CD4-positive, alpha-beta T cell treated with Interleukin-10 for 1 hour (primary cell): ENCODE data around the gene INPP5A.

Experiments used
- DNase-seq: peaks from one replicate; pipeline ENCODE4 v3.0.0-alpha.2; 2020

Gene INPP5A

DNA sequence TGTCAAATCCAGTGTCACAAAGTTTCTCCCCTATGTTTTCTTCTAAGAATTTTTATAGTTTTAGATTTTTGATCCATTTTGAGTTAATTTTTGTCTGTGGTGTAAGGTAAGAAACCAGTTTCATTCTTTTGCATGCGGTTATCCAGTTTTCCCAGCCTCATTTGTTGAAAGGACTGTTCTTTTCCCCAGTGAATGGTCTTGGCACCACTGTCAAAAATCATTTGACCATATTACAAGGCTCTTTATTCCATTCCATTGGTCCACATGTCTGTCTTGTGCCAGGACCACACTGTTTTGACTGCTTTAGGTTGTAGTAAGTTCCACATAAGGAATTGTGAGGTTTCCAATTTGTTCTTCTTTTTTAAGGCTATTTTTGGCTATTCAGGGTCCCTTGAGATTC lies 64.0 kb downstream of the INPP5A start:
- DNase-seq: no peak

DNA sequence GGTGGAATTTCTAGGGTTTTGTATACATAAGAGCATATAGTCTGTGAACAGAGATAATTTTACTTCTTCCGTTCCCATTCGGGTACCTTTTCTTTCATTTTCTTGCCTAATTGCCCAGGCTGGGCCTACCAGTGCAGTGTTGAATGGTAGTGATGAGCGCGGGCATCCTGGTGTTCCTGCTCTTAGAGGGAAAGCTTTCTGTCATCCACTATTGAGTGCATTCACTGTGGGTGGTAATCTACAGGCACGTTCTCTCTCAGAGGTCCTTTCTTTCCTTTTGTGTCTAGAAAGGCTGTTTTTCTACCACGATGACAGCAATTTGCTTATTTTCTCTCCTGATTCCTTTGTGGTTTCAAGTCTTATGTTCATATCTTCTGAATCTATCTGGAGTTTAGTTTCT lies 65.0 kb downstream of the INPP5A start:
- DNase-seq: no peak

DNA sequence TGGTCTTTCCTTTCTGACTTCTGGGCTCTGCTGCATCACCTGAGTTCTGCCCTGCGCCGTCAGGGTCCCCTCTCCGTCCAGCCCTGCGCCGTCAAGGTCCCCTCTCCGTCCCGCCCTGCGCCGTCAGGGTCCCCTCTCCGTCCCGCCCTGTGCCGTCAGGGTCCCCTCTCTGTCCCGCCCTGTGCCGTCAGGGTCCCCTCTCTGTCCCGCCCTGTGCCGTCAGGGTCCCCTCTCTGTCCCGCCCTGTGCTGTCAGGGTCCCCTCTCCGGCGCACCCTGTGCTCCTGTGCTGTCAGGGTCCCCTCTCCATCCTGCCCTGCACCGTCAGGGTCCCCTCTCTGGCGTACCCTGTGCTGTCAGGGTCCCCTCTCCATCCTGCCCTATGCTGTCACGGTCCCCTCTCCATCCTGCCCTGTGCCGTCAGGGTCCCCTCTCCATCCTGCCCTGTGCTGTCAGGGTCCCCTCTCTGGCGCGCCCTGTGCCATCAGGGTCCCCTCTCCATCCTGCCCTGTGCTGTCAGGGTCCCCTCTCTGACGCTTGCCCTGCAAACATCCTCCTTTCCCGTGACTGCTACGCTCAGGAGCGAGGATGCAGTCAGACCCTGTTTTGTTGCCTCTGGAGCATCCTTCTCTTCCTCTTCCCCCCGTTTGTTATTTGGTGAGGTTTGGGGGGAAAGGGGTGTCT lies 66.4 kb downstream of the INPP5A start:
- DNase-seq: no peak

DNA sequence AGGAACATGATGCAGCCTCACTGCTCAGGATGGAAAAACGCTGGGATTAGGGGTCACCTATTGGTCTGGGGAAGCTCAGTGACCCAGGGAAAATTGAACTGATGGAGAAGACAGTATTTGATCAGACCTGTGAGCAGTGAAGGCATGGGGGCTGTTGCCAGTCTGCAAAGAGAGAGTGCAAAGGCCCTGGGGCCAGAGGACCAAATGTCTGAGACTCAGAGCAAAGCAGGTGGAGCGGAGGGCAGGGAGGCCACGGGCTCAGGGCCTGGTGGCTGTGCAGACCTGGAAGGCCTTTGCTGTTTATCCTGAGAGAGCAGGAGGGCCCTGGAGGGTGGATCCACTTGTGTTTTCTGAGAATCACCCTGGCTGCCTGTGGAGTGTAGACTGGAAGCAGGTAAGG lies 67.1 kb downstream of the INPP5A start:
- DNase-seq: no peak

DNA sequence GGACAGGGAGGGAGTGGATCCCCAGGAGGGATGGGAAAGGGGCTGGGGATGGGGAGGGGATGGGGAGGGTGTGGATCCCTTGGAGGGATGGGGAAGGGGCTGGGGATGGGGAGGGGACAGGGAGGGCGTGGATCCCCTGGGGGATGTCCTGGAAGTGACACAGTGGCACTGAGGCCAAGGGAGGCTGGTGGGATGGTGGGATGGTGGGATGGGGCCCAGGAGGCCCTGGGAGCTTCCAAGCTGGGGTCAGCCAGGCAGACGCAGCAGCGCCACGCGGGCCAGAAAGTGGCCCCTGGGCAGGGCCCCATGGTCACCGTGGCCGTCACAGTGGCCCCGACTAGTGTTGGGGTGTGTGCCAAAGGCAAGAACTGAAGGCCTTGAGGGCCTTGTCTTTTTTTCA lies 67.8 kb downstream of the INPP5A start:
- no peak for DNase-seq

DNA sequence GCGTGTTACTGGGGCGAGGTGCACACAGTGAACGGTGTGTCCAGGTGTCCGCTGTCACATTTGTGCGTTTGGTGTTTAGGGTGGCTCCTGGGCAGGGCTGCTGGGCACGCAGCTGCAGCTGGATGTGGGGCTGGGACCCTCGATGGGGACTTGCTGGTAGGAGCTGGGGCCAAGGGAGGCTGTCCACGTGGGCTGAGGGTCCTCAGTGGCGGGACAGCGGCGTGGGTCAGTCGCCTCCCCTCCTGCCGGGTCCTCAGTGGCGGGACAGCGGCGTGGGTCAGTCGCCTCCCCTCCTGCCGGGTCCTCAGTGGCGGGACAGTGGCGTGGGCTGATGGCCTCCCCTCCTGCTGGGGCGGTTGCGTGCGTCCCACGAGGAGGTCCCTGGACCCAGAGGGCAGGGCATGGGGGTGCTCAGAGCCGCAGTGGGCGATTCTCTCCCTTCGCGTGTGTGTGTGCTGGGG lies 68.5 kb downstream of the INPP5A start:
- no peak for DNase-seq

DNA sequence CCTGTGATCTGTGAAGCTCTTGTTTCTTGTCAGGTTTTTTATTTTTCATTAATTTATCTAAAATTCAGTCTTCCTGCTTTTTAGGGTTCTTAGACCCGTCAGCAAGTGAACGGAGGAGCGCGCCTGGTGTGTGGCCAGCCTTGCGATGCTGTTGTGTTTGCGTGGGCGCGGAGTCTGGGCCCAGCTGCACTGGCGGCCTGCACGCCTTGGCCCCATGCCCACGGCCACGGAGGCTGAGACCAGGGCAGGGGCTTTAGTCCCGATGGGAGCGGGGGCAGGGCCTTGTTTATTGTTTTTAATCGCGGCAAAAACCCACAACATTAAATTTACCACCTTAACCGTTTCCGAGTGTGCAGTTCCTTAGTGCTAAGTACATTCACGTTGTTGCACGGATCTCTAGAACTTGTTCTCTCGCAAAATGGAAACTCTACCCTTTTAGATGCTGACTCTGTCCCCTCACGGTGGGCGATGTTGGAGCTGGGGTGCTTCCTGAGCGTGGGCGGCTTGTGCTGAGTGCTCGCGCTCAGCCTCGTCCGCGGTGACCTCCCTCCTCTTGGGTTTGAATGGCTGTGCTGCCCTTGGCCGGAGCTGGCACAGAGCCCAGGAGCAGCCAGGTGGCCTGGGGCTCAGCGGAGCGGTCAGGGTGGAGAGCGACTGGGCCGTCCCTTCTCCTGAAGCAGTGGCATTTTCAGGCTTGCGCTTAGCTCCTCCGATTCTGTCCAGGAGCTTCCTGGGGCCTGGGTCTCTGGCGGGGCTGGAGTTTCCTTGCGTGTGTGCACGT lies 69.1 kb downstream of the INPP5A start:
- DNase-seq: no peak

DNA sequence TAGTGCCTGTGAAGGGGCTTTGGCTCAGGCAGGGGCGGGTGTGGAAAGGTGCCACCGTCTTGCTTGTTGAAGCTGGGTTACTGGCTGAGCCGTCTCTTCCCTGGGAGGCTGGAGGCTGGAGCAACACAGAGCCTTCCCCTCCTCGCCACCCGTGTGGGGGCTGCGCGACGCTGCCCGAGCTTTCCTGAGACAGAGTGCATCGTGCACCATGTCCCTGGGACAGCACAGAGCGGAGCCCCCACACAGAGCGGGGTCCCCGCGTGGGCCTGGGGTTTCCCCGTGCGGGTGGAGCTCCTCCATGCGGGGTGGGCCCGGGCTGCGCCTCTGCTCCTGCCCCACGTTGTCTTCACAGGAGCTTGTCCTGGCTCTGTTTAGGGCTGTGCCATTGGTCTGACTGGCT lies 69.9 kb downstream of the INPP5A start:
- no peak for DNase-seq

DNA sequence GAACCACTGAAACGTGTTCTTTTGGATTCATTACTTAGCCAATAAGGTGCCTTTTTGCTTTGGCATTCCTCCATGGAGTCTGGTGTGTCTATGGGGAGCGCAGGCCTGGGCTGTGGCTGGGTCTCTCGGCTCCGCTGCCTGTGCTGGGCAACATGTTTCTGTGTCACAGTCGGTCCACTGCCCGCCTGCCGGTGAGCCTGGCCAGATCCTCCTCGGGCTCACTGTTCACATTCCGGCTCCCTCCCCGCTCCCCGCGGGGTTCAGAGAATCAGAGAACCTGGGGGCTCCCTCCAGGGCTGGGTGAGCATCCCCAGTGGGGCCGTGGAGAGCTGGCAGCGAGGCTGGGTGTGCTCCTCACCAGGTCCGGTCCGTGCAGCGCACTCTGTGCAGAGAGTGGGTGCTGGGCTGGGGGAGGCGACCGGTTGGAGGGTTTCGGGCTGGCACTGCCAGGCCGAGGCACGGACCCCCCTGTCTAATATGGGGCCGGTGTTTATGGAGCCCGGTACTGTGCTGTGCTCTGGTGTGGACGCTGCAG lies 70.4 kb downstream of the INPP5A start:
- DNase-seq: no peak

DNA sequence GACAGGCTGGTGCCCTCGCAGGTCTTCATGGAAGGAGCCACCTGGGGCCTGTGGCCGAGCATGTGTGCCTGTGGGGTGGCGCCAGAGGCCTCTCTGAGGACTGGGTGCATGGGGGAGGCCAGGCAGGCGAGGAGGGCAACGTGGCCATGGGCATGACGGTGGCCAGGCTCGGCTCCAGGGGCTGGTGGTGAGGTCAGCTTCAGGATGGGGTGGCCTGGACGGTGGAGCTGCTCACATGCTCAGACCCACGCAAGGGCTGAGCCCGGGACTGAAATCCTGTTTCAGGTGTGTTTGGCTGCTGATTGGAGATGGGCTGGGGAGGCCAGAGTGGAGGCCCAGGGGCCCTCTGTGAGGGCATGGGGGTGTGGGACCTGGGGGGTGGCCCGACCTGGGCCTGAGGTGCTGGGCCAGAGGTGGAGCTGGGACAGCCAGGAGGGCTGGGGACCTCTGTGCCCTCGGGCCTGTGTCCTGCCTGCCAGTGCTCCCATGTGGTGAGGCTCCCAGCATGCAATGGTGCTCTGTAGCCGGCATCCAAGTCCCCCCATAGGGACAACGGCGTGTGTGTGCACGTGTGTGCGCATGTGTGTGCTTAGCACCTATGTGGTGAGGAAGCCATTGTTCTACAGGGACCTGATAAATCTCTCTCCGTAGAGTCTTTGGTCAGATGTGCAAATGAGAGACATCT lies 71.1 kb downstream of the INPP5A start:
- no peak for DNase-seq

DNA sequence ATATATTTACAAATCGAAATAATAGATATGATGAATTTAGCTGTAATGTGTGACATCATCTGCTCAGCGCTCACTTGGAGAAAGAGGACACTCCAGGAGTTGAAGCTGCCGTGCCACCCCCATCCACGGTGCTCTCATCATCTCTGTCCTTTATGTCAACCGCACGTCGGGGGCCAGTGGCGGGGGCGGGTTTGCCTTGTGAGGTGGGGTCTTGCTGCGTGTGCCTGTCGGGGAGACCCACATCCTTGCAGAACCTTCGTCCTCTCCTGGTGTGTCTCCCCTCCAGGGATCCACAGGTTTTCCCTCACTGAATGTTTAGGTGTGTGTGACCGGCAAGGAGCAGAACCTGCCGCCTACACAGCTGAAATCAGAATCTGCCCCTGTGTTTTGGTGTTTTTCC lies 71.6 kb downstream of the INPP5A start:
- no peak for DNase-seq

DNA sequence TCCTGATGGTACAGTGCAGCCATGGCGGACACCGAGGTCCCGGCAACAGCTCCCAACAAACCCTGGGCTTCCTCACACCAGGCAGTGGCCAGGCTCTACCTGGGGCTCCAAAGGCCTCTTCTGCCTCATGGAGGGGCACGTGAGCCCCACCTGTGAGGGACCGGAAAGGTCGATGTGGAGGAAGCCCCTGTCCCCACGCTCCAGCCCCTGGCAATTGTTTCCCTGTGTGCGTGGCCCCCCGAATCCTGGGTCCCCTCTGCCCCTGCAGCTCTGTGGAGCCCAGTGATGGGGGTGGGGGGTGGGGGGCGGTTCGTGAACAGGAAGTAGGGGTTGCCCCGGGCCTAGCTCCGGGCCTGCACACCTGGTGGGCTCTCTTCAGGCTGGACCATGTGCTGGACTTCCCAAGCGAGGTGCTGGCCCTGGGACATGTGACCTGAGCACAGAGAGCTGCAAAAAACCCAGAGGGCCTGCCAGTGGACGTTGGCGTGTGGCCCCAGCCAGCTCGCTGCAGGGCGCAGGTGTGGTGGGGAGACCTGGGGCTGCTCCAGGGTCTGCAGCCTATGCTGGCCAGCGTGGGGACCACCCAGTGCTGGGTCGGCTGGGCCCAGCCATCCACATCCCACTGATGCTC lies 72.6 kb downstream of the INPP5A start:
- no peak for DNase-seq

DNA sequence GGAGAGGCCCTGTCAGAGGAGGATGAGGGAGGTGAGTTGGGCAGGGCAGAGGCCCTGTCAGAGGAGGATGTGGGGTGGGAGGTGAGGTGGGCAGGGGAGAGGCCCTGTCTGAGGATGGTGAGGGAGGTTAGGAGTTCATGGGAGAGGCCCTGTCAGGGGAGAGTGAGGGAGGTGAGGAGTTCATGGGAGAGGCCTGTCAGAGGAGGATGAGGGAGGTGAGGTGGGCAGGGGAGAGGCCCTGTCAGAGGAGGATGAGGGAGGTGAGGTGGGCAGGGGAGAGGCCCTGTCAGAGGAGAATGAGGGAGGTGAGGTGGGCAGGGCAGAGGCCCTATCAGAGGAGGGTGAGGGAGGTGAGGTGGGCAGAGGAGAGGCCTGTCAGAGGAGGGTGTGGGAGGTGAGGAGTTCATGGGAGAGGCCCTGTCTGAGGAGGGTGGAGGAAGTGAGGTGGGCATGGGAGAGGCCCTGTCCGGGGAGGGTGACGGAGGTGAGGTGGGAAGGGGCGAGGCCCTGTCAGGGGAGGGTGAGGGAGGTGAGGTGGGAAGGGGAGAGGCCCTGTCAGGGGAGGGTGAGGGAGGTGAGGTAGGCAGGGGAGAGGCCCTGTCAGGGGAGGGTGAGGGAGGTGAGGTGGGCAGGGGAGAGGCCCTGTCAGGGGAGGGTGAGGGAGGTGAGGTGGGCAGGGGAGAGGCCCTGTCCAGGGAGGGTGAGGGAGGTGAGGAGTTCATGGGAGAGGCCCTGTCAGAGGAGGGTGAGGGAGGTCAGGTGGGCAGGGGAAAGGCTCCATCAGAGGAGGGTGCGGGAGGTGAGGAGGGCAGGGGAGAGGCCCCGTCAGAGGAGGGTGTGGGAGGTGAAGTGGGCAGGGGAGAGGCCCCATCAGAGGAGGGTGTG lies 73.7 kb downstream of the INPP5A start:
- no peak for DNase-seq

DNA sequence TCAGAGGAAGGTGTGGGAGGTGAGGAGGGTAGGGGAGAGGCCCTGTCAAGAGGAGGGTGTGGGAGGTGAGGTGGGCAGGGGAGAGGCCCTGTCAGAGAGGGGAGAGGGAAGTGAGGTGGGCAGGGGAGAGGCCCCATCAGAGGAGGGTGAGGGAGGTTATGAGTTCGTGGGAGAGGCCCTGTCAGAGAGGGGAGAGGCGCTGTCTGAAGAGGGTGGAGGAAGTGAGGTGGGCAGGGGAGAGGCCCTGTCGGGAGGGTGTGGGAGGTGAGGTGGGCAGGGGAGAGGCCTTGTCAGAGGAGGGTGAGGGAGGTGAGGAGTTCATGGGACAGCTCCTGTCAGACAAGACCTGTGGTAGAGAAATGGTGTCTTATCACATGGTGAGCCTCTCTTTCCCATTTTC lies 74.4 kb downstream of the INPP5A start:
- DNase-seq: no peak

DNA sequence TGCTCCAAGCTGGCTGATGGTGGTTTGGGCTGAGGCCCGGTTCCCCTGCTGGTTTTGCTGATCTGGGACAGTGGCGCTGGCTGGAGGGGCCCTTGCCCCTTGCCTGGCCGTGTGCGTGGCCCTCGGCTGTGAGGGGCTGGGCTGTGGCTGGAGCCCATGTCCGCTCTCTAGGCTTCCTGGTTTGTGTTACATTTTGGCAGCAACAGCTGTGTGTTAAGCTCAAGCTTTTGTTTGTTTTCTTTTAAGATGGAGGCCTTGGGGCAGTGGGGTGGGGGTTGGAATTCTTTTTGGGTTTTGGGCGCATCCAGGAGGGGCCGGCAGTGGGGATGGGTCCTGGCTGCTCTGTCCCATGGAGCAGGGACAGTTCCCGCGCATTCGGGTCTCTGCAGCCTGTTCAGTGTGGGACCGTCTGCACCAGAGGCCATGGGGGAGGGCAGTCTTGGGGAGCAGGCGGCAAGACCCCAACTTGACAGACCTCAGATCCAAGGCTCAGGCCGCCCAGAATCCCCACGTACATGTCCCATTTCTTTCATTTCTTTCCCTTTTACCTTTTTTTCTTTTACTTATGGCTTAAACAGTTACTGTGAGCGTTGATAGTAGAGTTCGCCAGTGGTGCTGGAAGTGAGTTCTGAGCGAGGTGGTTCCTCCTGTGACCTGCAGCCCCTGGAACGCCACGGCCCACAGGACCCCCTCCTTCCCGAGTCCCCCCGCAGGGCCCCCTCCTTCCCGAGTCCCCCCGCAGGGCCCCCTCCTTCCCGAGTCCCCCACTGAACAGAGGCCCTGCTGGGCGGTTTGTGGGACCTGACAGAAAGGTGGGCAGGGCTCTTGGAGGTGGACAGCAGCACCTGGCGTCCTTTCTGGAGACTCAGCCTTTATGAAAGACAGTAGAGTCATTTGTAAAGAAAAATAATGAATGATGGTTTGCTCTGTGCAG lies 75.3 kb downstream of the INPP5A start:
- no peak for DNase-seq

DNA sequence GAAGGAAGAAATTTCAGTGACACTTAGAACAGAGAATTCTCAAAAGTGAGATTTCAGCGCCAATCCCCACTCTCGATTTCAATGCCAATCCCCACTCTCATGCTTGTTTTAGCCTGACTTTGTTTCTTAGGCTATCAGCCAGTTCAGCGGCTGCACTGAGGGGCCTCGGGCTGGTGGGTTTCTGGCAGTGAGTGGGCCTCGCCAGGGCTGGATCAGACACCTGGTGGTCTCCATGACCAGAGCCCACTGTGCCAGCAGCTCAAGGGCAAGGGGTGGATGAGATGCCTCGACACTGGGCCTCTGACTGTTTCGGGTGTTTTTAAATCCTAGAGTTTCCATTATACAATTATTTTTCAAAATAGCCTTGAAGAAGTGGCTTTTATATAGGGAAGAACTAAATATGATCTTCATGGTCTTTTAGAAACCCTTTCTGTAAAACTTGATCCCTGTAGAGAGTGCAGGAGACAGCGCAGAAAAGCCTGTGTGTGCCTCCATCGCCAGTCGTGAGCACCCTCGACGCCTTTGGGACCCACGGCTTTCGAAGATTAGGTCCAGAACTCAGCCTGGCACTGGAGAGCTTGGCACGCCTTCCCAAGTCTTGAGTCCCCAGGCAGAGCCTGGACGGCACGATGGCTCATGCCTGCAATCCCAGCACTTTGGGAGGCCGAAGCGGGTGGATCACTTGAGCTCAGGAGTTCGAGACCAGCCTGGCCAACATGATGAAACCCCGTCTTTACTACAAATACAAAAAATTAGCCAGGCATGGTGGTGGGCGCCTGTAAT lies 76.2 kb downstream of the INPP5A start:
- DNase-seq: no peak

DNA sequence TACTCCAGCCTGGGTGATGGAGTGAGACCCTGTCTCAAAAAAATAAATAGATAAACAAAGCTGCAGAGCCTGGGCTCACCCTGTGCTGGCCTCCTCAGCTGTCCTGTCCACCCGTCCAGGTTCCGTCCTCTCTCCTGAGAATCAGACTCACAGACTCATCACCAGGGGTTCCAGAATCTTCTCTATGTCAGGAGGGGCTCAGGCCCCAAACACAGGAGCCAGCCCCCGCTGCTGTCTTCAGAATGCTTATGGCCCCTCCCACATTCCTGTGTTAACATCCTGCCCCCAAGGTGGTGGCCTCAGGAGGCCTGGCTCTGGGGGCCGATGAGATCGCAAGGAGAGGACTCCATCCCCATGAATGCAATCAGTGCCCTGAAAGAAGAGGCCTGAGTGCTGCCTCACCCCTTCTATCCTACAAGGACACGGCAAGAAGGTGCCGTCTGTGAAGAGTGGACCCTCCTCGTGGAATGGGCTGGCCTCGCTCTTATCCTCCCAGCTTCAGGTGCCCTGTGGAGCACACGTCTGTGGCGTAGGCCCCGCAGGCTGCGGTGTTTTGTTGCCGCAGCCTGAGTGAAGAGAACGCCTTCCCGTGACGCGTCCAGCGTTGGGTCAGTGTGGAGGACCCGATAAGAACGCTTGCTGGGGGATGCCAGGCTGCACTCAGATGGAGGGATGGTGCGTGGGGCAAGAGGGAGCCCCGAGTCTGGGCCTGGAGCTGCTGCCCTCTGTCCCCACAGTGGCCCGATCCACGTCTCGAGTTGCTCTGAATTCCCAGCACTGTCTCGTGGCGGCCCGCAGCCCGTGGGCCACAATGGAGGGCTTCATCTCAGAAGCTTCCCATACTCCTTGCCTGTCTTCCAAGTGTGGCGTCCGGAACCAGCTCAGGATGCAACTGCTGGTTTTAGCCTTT lies 77.1 kb downstream of the INPP5A start:
- DNase-seq: no peak

DNA sequence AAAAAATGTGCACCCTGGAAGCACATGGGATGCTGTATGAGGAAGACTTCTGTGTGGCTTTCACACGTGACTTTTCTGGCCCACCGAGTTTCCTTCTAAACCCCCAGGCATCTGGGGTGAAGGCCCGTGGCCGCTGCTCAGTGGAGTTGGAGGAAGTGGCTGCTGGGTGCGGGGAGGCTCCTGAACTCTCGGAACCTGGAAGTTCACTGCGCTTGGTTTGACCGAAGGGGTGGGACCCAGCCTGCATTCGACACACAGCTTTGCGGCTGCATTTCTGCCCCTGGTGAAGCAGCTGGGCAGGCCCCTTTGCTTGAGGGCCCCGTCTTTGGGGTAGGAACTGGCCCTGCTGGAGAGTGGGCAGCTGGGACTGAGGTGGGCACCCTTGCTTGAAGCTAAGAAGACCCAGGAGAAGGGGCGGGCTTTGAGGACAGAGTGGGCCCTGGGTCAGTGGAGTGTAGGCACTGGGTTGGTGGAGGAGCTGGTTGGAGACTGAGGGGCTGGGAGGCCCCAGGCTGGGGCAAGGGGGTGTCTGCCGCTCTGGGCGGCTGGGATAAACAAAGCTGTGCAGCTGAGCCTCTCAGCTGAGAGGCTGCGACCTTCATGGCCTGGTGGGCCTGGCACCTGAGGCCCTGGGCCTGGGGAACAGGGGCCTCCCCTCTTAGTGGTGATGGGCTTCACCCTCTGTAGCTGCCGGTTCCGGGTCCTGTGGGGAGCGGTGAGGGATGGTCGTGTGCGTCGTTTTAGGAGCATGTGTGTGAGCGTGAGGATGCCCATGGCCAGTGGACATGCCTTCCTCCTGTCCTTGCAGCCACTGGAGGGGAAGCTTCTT lies 78.0 kb downstream of the INPP5A start:
- DNase-seq: no peak
